Mesodermal cell (in vitro differentiated cells): ENCODE data around the gene MYZAP.

Experiments
- H3K27ac ChIP-seq: 2 replicates; pipeline ENCODE4 v1.7.0; 2013; ENCODE audit warnings: mild to moderate bottlenecking, low read depth, low read length, moderate library complexity; ENCODE audit not compliant: severe bottlenecking
- H3K36me3 ChIP-seq: 2 replicates; pipeline ENCODE4 v1.7.1; 2013; ENCODE audit warnings: mild to moderate bottlenecking, low read length, moderate library complexity; ENCODE audit not compliant: control insufficient read depth, insufficient read depth
- H3K4me1 ChIP-seq: one replicate; pipeline ENCODE4 v1.7.1; 2013; ENCODE audit warnings: mild to moderate bottlenecking, low read length; ENCODE audit not compliant: insufficient read depth, control insufficient read depth, poor library complexity, severe bottlenecking
- H3K4me3 ChIP-seq: 2 replicates; pipeline ENCODE4 v1.7.0; 2013; ENCODE audit warnings: low read length, control low read depth, mild to moderate bottlenecking; ENCODE audit not compliant: insufficient read depth, poor library complexity, severe bottlenecking; ENCODE audit errors: extremely low read depth
- H3K9me3 ChIP-seq: 2 replicates; pipeline ENCODE4 v1.7.1; 2013; ENCODE audit warnings: mild to moderate bottlenecking, low read length, moderate library complexity; ENCODE audit not compliant: control insufficient read depth
- WGBS, 2 experiments: methylation state at CpG; one replicate each; pipeline ENCODE4 v1.1.5; 2013; ENCODE audit warnings: missing lambda C conversion rate in 2 of 2; ENCODE audit not compliant: insufficient coverage in 2 of 2; 5-methylcytosine and 5-hydroxymethylcytosine counted together

Gene MYZAP

DNA sequence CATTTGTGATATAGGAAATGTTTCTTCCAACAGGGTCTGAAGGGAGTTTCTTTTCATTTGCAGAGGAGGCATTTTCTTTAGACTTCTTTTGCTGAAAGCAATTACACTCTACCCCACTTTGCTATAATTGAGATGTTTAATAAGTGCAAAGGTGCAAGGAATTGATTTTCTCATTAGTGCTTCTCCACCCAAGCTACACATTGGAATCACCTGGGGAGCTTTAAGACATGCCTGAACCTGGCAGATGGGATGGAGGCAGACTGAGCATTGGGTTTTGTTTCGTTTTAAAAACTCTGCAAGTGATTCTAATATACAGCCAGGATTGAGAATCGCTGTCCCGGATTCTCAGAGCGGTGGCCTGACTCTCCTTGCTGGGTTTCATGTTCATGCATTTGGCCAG lies 52.1 kb downstream of the MYZAP start:
- Histone ChIP-seq H3K4me3 (no peak overlapping the region), H3K9me3 (no peaks in the 10 kb centered on the region), H3K27ac (no peak overlapping the region), H3K36me3 (no peaks in the 10 kb centered on the region), H3K4me1 (no peaks in the 10 kb centered on the region)
- 83 to 90% methylated on average over 4 of the region's 4 CpGs for WGBS, 2 experiments

DNA sequence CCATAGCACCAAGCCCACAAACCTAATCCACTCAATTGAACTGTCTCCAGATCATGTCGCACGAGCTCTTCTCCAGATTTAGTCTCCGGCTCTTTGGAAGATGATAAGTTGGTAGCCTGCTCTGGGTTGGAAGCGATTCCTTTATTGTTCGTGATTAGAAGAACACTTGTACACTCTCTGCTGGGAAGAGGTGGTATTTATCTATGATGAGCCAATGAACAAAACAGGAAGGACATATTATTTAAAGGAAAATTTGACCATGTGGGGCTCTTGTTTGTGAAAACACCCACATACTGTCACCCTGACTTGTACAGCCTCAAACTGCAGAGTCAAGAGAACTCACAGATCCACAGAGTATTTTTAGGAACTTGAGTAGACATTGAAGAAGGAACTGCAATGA lies 54.4 kb downstream of the MYZAP start:
- WGBS, 2 experiments = 97 to 100% methylated on average over 2 to 5 of the region's 5 CpGs
- H3K9me3 ChIP-seq = no peaks in the 10 kb centered on the region
- no peak overlapping the region for H3K27ac ChIP-seq
- H3K36me3 ChIP-seq = no peaks in the 10 kb centered on the region
- H3K4me1 ChIP-seq = no peaks in the 10 kb centered on the region
- no peak overlapping the region for H3K4me3 ChIP-seq

DNA sequence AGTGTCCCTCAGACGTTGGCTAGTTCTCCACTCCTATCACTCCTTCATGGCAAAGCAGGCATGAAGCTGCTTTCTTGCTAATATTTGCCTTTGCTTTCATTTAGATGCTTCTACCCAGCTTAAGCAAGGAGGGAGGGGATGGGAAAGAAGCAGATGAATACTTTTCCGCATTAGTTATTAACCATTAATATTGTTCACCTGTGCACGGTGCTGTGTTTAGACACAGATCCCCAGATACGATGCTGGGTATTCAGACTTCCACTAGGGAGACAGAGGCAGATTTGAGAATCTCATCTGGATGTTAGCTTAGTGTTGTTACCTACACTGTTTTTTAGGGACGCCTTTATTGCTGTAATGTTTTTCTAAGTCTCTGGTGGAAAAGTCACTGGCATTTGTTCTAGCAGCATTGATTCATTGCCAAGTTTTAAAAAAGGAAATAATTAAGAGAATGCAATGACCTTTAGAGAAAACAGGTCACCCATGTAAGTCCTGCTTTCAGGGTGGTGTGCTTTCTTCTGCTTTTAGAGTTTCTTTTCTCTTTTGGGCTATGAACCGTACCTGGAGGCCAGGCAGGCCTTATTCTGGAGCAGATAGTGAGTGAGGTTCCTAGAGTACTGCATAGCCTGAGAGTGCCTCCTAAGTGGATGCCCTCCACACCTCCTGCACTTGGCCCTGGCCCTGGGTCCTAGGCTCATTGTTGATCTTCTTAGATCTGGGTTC lies 55.5 kb downstream of the MYZAP start:
- H3K4me3 ChIP-seq = no peak overlapping the region
- no peak overlapping the region for H3K27ac ChIP-seq
- WGBS, 2 experiments = 79 to 95% methylated on average over 4 to 5 of the region's 6 CpGs
- no peaks in the 10 kb centered on the region for H3K9me3 ChIP-seq
- H3K36me3 ChIP-seq = no peaks in the 10 kb centered on the region
- H3K4me1 ChIP-seq = no peaks in the 10 kb centered on the region

DNA sequence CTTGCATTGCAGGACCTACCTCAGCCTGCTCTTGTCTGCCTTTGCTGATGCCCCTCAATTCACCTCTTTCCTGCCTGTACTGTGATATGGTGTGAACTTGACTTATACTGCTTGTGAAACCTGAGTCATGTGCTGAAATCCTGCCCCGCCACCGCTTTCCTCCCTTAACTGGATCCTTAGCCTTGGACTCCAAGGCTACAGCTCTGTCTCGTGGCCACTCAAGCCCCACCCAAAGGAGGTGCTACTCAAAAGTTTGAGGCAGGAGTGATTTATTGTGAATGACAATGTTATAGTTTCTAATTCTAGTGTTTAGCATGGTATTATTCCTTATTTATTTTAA lies 56.1 kb downstream of the MYZAP start:
- Histone ChIP-seq H3K4me3 (no peak overlapping the region), H3K9me3 (no peaks in the 10 kb centered on the region), H3K36me3 (no peaks in the 10 kb centered on the region), H3K27ac (no peak overlapping the region), H3K4me1 (no peaks in the 10 kb centered on the region)
- WGBS, 2 experiments = no CpG with 5 or more reads among the region's 3 CpGs

DNA sequence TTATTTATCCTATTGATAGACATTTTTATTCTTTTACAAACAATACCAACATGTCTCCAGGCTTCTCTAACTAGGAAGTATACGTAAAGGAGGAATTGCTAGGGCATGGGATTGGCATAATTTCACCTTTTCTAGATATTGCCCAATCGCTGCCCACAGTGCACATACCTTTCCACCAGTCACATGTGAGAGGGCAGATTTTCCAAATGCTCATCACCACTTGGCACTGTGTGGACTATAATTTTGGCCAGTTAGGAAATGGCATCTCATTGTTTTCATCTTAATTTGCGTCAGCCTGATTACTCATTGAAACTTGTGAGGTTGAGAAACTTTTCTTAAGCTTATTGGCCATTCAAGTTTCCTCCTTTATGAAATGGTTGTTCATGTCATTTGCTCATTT lies 57.4 kb downstream of the MYZAP start:
- Histone ChIP-seq H3K27ac (no peak overlapping the region), H3K36me3 (no peaks in the 10 kb centered on the region), H3K4me3 (no peak overlapping the region), H3K9me3 (no peaks in the 10 kb centered on the region), H3K4me1 (no peaks in the 10 kb centered on the region)
- WGBS, 2 experiments = 92 to 100% methylated on average over 1 to 2 of the region's 3 CpGs

DNA sequence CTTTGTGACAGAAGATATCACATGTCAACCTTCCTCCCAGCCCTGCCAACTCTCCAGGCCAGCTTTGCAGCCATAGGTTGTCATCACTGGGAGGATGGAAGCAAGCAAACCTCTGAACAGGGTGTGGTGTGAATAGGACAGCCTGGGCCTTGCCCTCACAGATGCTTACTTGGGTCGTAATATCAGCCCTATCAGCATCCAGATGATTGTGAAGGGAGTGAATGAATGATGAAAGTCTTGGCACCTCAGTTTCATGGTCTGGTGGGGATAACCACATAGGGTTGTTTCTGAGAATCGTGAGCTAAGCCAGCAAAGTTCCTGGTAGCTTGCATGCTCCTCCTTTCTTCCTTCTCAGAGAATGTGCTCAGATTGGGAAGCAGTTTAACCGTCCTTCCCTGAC lies 59.7 kb downstream of the MYZAP start:
- Histone ChIP-seq H3K4me3 (no peak overlapping the region), H3K4me1 (no peaks in the 10 kb centered on the region), H3K9me3 (no peaks in the 10 kb centered on the region), H3K36me3 (no peaks in the 10 kb centered on the region), H3K27ac (no peak overlapping the region)
- 76 to 100% methylated on average over 2 of the region's 3 CpGs for WGBS, 2 experiments

DNA sequence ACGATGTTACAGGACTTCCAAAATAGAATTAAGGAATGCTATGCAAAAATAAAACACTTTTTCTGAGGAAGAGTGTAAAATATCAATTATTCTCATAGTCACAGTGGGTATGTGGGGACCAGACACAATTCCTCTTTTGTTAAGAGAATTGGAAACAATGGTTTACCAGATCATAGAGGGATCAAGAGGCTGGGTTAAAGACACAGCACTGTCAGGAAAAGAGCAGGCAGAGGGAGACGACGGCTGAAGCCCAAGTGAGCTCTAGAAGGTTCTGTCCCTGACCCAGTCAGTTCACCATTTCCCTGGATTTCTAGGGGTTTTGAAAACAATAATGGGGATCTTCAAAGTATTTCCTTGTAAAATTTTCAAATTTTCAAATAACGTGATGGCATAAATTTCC lies 60.8 kb downstream of the MYZAP start:
- H3K4me3 ChIP-seq = no peak overlapping the region
- H3K4me1 ChIP-seq = no peaks in the 10 kb centered on the region
- no peak overlapping the region for H3K27ac ChIP-seq
- WGBS, 2 experiments = 88 to 100% methylated on average over 2 to 3 of the region's 4 CpGs
- no peaks in the 10 kb centered on the region for H3K9me3 ChIP-seq
- H3K36me3 ChIP-seq = no peaks in the 10 kb centered on the region

DNA sequence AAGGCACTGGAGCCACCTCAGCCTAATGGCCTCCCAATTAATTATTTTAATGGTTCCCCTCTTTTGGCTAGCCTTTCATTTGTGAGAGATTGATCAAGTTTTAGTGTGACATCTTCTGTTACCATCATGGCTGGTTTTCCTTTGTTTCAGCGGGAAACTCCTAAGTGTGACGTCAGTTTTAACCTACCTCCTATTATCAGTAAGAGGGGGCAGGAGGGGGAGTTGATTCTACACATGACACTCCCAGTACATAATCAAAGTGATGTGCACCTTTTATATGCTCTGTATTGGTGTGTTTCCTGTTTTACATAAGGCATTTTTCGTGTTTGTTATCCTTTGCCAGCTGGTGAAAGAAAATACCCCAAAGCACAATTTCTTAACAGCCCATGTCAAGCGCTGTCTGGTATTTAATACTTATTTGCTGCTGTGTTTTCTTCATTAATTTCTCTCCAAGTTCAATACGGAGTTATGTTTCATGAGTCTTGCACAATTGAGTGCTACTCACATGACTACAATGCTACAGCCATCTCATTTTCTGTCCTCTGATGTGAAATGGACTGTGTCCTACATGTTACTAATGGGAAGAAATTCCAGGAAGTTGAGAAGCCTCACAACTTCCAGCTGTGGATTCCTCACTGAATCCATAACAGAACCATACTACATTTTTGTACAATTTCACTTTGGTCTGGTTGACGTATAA lies 62.6 kb downstream of the MYZAP start:
- H3K4me3 ChIP-seq = no peak overlapping the region
- no peak overlapping the region for H3K27ac ChIP-seq
- WGBS, 2 experiments = 100% methylated on average over 1 to 2 of the region's 6 CpGs
- H3K9me3 ChIP-seq = no peaks in the 10 kb centered on the region
- H3K36me3 ChIP-seq = no peaks in the 10 kb centered on the region
- no peaks in the 10 kb centered on the region for H3K4me1 ChIP-seq

DNA sequence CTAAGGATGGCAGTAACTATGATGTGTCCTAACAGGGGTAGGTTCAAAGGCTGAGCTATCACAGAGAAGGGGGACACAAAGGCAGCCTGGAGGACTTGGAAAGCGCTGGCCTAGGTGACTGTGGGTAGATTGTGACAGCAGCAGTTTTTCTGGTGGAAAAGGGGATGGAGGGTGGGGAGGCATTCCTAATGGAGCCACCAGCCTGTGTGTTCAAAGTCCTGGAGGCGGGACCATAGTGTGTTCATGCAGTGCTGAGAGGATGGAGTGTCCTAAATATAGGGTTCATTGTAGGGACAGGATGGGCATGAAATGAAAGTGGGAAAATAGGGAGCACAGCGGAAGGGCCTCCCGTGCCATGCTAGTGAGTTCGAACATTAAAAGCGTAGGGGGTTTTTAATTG lies 63.3 kb downstream of the MYZAP start:
- Histone ChIP-seq H3K4me1 (no peaks in the 10 kb centered on the region), H3K27ac (no peak overlapping the region), H3K36me3 (no peaks in the 10 kb centered on the region), H3K4me3 (no peak overlapping the region), H3K9me3 (no peaks in the 10 kb centered on the region)
- WGBS, 2 experiments = 92 to 96% methylated on average over 4 to 6 of the region's 6 CpGs

DNA sequence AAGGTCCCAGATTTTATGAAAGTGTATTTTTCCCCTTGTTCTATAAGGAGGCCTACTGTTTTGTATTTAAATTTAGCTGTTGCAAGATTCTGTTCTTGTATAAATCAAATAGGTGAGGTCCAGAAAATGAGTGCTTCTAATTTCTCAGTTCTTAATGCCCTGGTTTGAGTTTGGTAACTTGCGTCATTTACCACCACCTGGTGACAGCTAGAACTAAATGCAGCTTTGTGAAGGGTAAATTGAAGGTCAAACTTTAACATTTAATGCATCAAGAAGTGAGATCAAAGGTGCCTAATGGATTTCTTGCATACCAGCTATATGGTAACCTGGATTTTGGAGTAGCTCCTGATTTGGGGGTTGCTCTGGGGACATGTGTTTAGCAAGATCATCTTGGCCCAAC lies 64.1 kb downstream of the MYZAP start:
- Histone ChIP-seq H3K4me1 (no peaks in the 10 kb centered on the region), H3K36me3 (no peaks in the 10 kb centered on the region), H3K27ac (no peak overlapping the region), H3K4me3 (no peak overlapping the region), H3K9me3 (no peaks in the 10 kb centered on the region)
- 80 to 100% methylated on average over 1 of the region's 1 CpG for WGBS, 2 experiments

DNA sequence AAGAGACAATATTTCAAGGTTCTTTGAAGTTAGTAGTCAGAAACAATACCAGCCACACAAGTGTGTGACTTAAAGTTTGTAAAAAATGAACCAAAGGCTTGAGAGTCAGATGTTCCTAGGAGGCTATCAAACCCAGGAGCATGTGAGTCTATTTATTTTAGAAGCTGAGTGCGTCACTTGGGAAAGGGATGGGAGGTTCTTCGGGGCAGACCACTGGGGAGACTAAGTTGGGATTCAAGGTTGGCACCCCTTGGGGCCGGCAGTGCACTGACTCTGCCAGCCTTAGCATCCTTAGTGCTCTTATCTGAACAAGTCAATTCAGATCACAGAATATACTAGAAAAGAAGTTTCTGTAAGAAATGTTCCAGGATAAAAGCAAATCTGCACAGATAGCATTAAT lies 64.7 kb downstream of the MYZAP start:
- 100% methylated on average over 1 to 2 of the region's 3 CpGs for WGBS, 2 experiments
- no peak overlapping the region for H3K27ac ChIP-seq
- H3K4me1 ChIP-seq = no peaks in the 10 kb centered on the region
- H3K9me3 ChIP-seq = no peaks in the 10 kb centered on the region
- no peak overlapping the region for H3K4me3 ChIP-seq
- no peaks in the 10 kb centered on the region for H3K36me3 ChIP-seq
